Measurements from ENCODE around the gene GET4. TPM values are rescaled to one million over a fixed set of nuclear protein-coding genes. Genes with fewer than 3 reads are reported as not detected.
A peak's percentile ranks its signal among the peaks of the same experiment; 100 is the strongest.
"Not testable (repeated sequence)": the region's sequence is repeated elsewhere in the genome, so short reads cannot be mapped to it uniquely, and the experiment has no call there.

Gene GET4
- total RNA-seq, 1 experiment from 2014 or later = 130 TPM

DNA sequence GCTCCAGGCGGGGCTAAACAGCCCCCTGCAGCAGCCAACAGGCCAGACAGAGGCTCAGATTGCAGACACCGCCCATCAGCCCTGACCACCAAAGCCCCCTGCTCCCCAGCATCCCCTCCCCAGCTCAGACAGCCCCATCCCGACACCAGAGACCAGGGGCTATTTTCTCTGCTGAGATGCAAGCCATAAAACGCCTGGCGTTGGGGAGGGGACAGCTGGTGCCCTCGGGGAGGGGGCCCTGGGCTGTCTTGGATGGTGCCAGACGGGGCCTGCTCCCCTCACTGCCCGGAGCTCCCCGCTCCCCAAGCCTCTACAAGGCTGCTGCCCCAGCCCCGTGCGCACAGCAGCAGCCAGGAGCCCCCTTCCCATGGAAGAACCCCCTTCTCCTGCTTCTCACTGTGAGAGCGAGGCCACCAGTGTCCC lies 31.8 kb downstream of the GET4 start:
- no peaks in the 10 kb centered on the region for H3K4me1 ChIP-seq
- intact Hi-C loops (cut with micrococcal nuclease; ENCODE audit: unreplicated experiment) = no loop called here
- H3K27me3 Mint-ChIP-seq (ENCODE audit: insufficient read depth, unreplicated experiment) = no peaks in the 10 kb centered on the region
- CTCF ChIA-PET = interaction anchor here (0.6 kb wide), 1 partner anchor 404 kb away, joined by 3 read pairs; no protein-coding TSS in a partner anchor
- no peaks in the 10 kb centered on the region for H3K36me3 ChIP-seq (ENCODE audit: control insufficient read depth, insufficient read depth, low read length)
- no peaks in the 10 kb centered on the region for H3K9me3 ChIP-seq
- no peaks in the 10 kb centered on the region for H3K27me3 ChIP-seq (replicated peaks; ENCODE audit: control insufficient read depth, insufficient read depth, low read length)
- H3K9me3 Mint-ChIP-seq (ENCODE audit: unreplicated experiment) = no peaks in the 10 kb centered on the region
- no peak for DNase-seq
- POLR2A ChIA-PET = no interaction called here
- BruUV-seq (replicated peaks) = no TSS peak
- H3K4me1 Mint-ChIP-seq (ENCODE audit: low read depth, unreplicated experiment) = no peaks in the 10 kb centered on the region
- peaks cover 7% of the 10 kb centered on the region for H3K36me3 Mint-ChIP-seq (ENCODE audit: insufficient read depth, unreplicated experiment)
- H3K4me3 Mint-ChIP-seq (ENCODE audit: unreplicated experiment) = no peak overlapping the region
- H3K4me3 ChIP-seq (ENCODE audit: low read depth, low read length) = no peak overlapping the region
- H3K27ac Mint-ChIP-seq (ENCODE audit: unreplicated experiment) = no peak overlapping the region
- TF ChIP-seq, protein P1, sequence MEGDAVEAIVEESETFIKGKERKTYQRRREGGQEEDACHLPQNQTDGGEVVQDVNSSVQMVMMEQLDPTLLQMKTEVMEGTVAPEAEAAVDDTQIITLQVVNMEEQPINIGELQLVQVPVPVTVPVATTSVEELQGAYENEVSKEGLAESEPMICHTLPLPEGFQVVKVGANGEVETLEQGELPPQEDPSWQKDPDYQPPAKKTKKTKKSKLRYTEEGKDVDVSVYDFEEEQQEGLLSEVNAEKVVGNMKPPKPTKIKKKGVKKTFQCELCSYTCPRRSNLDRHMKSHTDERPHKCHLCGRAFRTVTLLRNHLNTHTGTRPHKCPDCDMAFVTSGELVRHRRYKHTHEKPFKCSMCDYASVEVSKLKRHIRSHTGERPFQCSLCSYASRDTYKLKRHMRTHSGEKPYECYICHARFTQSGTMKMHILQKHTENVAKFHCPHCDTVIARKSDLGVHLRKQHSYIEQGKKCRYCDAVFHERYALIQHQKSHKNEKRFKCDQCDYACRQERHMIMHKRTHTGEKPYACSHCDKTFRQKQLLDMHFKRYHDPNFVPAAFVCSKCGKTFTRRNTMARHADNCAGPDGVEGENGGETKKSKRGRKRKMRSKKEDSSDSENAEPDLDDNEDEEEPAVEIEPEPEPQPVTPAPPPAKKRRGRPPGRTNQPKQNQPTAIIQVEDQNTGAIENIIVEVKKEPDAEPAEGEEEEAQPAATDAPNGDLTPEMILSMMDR (IDR thresholded peaks at IDR 0.05; ENCODE audit: insufficient read depth in 1 of 2, low read depth in 1 of 2, low read length in 1 of 2, severe bottlenecking in 1 of 2, unreplicated experiment in 1 of 2) = no peak

DNA sequence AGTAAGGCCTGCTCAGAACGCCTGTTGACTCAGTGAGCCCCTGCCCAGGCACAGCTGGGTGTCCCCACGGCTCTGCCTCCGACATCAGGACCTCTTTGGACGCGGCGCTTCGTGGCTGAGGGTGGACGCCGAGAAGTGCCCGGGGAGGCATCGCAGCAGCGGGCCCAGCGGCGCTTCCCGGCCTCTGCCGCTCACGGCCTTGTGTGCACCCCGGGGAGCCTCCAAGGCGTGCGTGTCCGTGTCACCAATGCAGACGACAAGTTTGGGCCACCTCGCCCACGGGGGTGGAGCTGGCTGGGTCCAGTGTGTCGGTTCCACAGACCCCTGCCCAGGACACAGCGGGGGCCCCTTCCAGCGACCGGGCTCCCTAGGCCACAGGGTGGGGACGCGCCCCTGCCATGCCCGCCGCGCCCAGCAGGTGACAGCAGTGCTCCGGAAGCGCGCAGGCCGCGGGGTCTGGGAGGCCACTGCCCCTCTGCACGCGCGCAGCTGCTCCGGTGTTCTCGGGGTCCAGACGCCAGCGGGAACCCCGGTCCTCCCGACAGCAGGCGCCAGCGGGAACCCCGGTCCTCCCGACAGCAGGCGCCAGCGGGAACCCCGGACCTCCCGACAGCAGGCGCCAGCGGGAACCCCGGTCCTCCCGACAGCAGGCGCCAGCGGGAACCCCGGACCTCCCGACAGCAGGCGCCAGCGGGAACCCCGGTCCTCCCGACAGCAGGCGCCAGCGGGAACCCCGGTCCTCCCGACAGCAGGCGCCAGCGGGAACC lies 32.4 kb downstream of the GET4 start:
- H3K36me3 ChIP-seq (ENCODE audit: control insufficient read depth, insufficient read depth, low read length); H3K9me3 ChIP-seq; intact Hi-C loops (cut with micrococcal nuclease; ENCODE audit: unreplicated experiment); H3K4me1 ChIP-seq; H3K27me3 ChIP-seq (replicated peaks; ENCODE audit: control insufficient read depth, insufficient read depth, low read length); BruUV-seq (replicated peaks); H3K27ac Mint-ChIP-seq (ENCODE audit: unreplicated experiment); DNase-seq; H3K9me3 Mint-ChIP-seq (ENCODE audit: unreplicated experiment); H3K4me1 Mint-ChIP-seq (ENCODE audit: low read depth, unreplicated experiment); H3K36me3 Mint-ChIP-seq (ENCODE audit: insufficient read depth, unreplicated experiment); H3K27me3 Mint-ChIP-seq (ENCODE audit: insufficient read depth, unreplicated experiment); POLR2A ChIA-PET; H3K4me3 Mint-ChIP-seq (ENCODE audit: unreplicated experiment); H3K4me3 ChIP-seq (ENCODE audit: low read depth, low read length): not testable (repeated sequence)
- CTCF ChIA-PET = interaction anchor here (0.6 kb wide), 1 partner anchor 403 kb away, joined by 3 read pairs; no protein-coding TSS in a partner anchor
- TF ChIP-seq, protein P1 (IDR thresholded peaks at IDR 0.05; ENCODE audit: insufficient read depth in 1 of 2, low read depth in 1 of 2, low read length in 1 of 2, severe bottlenecking in 1 of 2, unreplicated experiment in 1 of 2) = peak in 1 of 2 experiments; percentile 33

DNA sequence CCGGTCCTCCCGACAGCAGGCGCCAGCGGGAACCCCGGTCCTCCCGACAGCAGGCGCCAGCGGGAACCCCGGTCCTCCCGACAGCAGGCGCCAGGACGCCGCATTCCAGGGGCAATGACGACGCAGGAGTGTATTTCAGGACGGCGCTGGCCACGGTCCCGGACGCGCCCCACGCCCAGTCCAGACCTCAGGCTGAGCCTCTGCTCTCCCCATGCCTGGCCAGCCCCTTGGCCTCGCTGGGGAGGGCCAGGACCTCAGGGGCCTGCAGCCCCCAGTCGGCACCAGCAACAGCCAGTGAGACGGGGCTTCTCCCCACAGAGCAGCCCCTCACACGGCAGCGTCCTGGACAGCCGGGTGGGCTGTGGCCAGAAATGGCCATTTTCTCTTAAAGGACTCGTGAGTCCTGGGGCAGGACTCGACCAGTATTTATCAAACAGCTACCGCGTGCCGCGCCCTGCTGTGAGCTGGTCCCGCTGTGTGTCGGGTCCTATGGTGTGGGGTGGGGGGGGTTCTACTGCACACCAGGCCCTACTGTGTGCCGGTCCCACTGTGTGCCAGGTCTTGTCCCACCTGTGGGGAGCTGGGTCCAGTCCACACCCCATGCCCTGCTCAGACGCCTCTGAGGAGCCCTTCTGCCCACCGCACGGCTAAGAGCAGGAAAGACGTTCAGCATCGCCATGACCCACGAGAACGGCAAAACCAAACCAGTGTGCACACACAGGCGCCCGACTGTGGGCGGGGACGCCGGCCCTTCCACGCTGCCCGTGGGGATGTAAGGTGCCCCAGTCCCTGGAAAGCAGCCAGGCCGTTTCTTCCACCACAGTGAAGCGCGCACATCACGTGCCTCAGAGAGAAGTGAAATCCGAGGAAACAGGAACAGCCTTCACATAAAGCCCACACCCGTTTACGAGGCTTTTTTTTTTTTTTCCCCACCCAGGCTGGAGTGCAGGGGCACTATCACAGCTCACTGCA lies 33.3 kb downstream of the GET4 start:
- Mint-ChIP-seq H3K4me1 (ENCODE audit: low read depth, unreplicated experiment) (no peaks in the 10 kb centered on the region), H3K36me3 (ENCODE audit: insufficient read depth, unreplicated experiment) (peaks cover 6% of the 10 kb centered on the region), H3K27me3 (ENCODE audit: insufficient read depth, unreplicated experiment) (no peaks in the 10 kb centered on the region), H3K9me3 (ENCODE audit: unreplicated experiment) (no peaks in the 10 kb centered on the region), H3K27ac (ENCODE audit: unreplicated experiment) (no peak overlapping the region), H3K4me3 (ENCODE audit: unreplicated experiment) (no peak overlapping the region)
- TF ChIP-seq, protein P1 (IDR thresholded peaks at IDR 0.05; ENCODE audit: insufficient read depth in 1 of 2, low read depth in 1 of 2, low read length in 1 of 2, severe bottlenecking in 1 of 2, unreplicated experiment in 1 of 2) = no peak
- POLR2A ChIA-PET = no interaction called here
- DNase-seq = no peak
- H3K4me1 ChIP-seq = no peaks in the 10 kb centered on the region
- H3K36me3 ChIP-seq (ENCODE audit: control insufficient read depth, insufficient read depth, low read length) = no peaks in the 10 kb centered on the region
- H3K9me3 ChIP-seq = no peaks in the 10 kb centered on the region
- no TSS peak for BruUV-seq (replicated peaks)
- CTCF ChIA-PET = interaction anchor here (0.7 kb wide), 1 partner anchor 40 kb away, joined by 4 read pairs; no protein-coding TSS in a partner anchor
- H3K27me3 ChIP-seq (replicated peaks; ENCODE audit: control insufficient read depth, insufficient read depth, low read length) = no peaks in the 10 kb centered on the region
- intact Hi-C loops (cut with micrococcal nuclease; ENCODE audit: unreplicated experiment) = loop anchor here (5.0 kb wide), 1 partner anchor 38 kb away; no protein-coding TSS in a partner anchor
- no peak overlapping the region for H3K4me3 ChIP-seq (ENCODE audit: low read depth, low read length)
